GM18519 (cell line): ENCODE measurements around the gene CCDC27.

Experiments used
- ATAC-seq: cut with Tn5 transposase; IDR thresholded peaks from one replicate; pipeline ENCODE4 v1.9.1; 2021; ENCODE audit warnings: mild to moderate bottlenecking, moderate library complexity; ENCODE audit not compliant: unreplicated experiment, low FRiP score

Gene CCDC27

GRCh38 chr1:3814771-3815561 is 62.7 kb downstream of the CCDC27 start:
- no peak for ATAC-seq

GRCh38 chr1:3816331-3817137 is 64.3 kb downstream of the CCDC27 start:
- no peak for ATAC-seq

- no peak for ATAC-seq
These were observed 65.0 kb downstream of the CCDC27 start for GRCh38 chr1:3817138-3817740.

GRCh38 chr1:3817821-3818597 is 65.8 kb downstream of the CCDC27 start:
- no peak for ATAC-seq

GRCh38 chr1:3819771-3820200 is 67.5 kb downstream of the CCDC27 start:
- no peak for ATAC-seq

- ATAC-seq, result no peak
These were observed 68.1 kb downstream of the CCDC27 start for GRCh38 chr1:3820316-3820715.

GRCh38 chr1:3821004-3821403 is 68.8 kb downstream of the CCDC27 start:
- no peak for ATAC-seq
